ENCODE measurements around the gene GSC2. TPM values are rescaled to one million over a fixed set of nuclear protein-coding genes. Genes with fewer than 3 reads are reported as not detected.
A peak's percentile ranks its signal among the peaks of the same experiment; 100 is the strongest.

GSC2 gene
- total and polyA plus RNA-seq, 9 of the 15 experiments (the other 6 are each of a cell fraction or from before 2014, with no cell fraction given) = not detected

GRCh38 chr22:19168088-19168890, 18.2 kb upstream of the GSC2 start (continued):
- TF ChIP-seq, protein P1, sequence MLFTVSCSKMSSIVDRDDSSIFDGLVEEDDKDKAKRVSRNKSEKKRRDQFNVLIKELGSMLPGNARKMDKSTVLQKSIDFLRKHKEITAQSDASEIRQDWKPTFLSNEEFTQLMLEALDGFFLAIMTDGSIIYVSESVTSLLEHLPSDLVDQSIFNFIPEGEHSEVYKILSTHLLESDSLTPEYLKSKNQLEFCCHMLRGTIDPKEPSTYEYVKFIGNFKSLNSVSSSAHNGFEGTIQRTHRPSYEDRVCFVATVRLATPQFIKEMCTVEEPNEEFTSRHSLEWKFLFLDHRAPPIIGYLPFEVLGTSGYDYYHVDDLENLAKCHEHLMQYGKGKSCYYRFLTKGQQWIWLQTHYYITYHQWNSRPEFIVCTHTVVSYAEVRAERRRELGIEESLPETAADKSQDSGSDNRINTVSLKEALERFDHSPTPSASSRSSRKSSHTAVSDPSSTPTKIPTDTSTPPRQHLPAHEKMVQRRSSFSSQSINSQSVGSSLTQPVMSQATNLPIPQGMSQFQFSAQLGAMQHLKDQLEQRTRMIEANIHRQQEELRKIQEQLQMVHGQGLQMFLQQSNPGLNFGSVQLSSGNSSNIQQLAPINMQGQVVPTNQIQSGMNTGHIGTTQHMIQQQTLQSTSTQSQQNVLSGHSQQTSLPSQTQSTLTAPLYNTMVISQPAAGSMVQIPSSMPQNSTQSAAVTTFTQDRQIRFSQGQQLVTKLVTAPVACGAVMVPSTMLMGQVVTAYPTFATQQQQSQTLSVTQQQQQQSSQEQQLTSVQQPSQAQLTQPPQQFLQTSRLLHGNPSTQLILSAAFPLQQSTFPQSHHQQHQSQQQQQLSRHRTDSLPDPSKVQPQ (CRISPR knock-in tag; IDR thresholded peaks at IDR 0.05; ENCODE audit: borderline replicate concordance) = no peak
- TF ChIP-seq EZH2 (IDR thresholded peaks at IDR 0.05; ENCODE audit: borderline replicate concordance, low read depth, low read length) = peak; percentile 28; the same call in 1 of the 2 replicates
- TF ChIP-seq WHSC1 (IDR thresholded peaks at IDR 0.05; ENCODE audit: low read length) = peak; percentile 96
- TF ChIP-seq HCFC1 (IDR thresholded peaks at IDR 0.05; ENCODE audit: low read depth, low read length) = no peak; the same call in 1 of the 2 replicates
- TF ChIP-seq, protein P2, sequence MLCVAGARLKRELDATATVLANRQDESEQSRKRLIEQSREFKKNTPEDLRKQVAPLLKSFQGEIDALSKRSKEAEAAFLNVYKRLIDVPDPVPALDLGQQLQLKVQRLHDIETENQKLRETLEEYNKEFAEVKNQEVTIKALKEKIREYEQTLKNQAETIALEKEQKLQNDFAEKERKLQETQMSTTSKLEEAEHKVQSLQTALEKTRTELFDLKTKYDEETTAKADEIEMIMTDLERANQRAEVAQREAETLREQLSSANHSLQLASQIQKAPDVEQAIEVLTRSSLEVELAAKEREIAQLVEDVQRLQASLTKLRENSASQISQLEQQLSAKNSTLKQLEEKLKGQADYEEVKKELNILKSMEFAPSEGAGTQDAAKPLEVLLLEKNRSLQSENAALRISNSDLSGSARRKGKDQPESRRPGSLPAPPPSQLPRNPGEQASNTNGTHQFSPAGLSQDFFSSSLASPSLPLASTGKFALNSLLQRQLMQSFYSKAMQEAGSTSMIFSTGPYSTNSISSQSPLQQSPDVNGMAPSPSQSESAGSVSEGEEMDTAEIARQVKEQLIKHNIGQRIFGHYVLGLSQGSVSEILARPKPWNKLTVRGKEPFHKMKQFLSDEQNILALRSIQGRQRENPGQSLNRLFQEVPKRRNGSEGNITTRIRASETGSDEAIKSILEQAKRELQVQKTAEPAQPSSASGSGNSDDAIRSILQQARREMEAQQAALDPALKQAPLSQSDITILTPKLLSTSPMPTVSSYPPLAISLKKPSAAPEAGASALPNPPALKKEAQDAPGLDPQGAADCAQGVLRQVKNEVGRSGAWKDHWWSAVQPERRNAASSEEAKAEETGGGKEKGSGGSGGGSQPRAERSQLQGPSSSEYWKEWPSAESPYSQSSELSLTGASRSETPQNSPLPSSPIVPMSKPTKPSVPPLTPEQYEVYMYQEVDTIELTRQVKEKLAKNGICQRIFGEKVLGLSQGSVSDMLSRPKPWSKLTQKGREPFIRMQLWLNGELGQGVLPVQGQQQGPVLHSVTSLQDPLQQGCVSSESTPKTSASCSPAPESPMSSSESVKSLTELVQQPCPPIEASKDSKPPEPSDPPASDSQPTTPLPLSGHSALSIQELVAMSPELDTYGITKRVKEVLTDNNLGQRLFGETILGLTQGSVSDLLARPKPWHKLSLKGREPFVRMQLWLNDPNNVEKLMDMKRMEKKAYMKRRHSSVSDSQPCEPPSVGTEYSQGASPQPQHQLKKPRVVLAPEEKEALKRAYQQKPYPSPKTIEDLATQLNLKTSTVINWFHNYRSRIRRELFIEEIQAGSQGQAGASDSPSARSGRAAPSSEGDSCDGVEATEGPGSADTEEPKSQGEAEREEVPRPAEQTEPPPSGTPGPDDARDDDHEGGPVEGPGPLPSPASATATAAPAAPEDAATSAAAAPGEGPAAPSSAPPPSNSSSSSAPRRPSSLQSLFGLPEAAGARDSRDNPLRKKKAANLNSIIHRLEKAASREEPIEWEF (CRISPR knock-in tag; IDR thresholded peaks at IDR 0.05) = no peak
- TF ChIP-seq ELF4 (CRISPR knock-in tag; IDR thresholded peaks at IDR 0.05) = no peak
- TF ChIP-seq LARP7 (IDR thresholded peaks at IDR 0.05) = no peak
- no peak for TF ChIP-seq ZC3H4 (CRISPR knock-in tag; IDR thresholded peaks at IDR 0.05; ENCODE audit: borderline replicate concordance)
- 0 out of 4 replicates have a peak, but pooled peaks of 1 of the 2 experiments have one; percentile 27 for TF ChIP-seq MLX (CRISPR knock-in tag; conservative IDR thresholded peaks at IDR 0.05)
- TF ChIP-seq FOXA1 (IDR thresholded peaks at IDR 0.05; ENCODE audit: borderline replicate concordance) = no peak
- TF ChIP-seq, protein P3, sequence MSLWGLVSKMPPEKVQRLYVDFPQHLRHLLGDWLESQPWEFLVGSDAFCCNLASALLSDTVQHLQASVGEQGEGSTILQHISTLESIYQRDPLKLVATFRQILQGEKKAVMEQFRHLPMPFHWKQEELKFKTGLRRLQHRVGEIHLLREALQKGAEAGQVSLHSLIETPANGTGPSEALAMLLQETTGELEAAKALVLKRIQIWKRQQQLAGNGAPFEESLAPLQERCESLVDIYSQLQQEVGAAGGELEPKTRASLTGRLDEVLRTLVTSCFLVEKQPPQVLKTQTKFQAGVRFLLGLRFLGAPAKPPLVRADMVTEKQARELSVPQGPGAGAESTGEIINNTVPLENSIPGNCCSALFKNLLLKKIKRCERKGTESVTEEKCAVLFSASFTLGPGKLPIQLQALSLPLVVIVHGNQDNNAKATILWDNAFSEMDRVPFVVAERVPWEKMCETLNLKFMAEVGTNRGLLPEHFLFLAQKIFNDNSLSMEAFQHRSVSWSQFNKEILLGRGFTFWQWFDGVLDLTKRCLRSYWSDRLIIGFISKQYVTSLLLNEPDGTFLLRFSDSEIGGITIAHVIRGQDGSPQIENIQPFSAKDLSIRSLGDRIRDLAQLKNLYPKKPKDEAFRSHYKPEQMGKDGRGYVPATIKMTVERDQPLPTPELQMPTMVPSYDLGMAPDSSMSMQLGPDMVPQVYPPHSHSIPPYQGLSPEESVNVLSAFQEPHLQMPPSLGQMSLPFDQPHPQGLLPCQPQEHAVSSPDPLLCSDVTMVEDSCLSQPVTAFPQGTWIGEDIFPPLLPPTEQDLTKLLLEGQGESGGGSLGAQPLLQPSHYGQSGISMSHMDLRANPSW (CRISPR knock-in tag; IDR thresholded peaks at IDR 0.05) = no peak
- TF ChIP-seq ZBTB26 (CRISPR knock-in tag; IDR thresholded peaks at IDR 0.05) = no peak

Data from K562 (cell line).